Measurements from ENCODE around the gene POC1A.

POC1A gene

GRCh38 chr3:52120556-52121463, 33.4 kb downstream of the POC1A start:
- no peak overlapping the region for H3K27ac ChIP-seq (ENCODE audit: low read depth, low read length, severe bottlenecking)
- peaks cover 11% of the 10 kb centered on the region for H3K4me1 ChIP-seq (ENCODE audit: control insufficient read depth, insufficient read depth, low read length, poor library complexity, severe bottlenecking)
- no peaks in the 10 kb centered on the region for H3K9me3 ChIP-seq (ENCODE audit: control insufficient read depth, low read length)
- no peak overlapping the region for H3K4me3 ChIP-seq (ENCODE audit: extremely low read depth, insufficient read depth, low read length, poor library complexity, severe bottlenecking)
- WGBS, 2 experiments (ENCODE audit: insufficient coverage in 2 of 2): 94 to 100% methylated on average over 1 to 2 of the region's 3 CpGs
- H3K36me3 ChIP-seq (ENCODE audit: control insufficient read depth, insufficient read depth, low read length): peaks cover 49% of the 10 kb centered on the region

GRCh38 chr3:52119826-52120225, 34.4 kb downstream of the POC1A start:
- Histone ChIP-seq H3K4me3 (ENCODE audit: extremely low read depth, insufficient read depth, low read length, poor library complexity, severe bottlenecking) (no peak overlapping the region), H3K36me3 (ENCODE audit: control insufficient read depth, insufficient read depth, low read length) (peaks cover 56% of the 10 kb centered on the region), H3K9me3 (ENCODE audit: control insufficient read depth, low read length) (no peaks in the 10 kb centered on the region), H3K4me1 (ENCODE audit: control insufficient read depth, insufficient read depth, low read length, poor library complexity, severe bottlenecking) (peaks cover 11% of the 10 kb centered on the region), H3K27ac (ENCODE audit: low read depth, low read length, severe bottlenecking) (no peak overlapping the region)
- WGBS, 2 experiments (ENCODE audit: insufficient coverage in 2 of 2): 97% methylated on average over 3 to 4 of the region's 6 CpGs

- Histone ChIP-seq H3K4me3 (ENCODE audit: extremely low read depth, insufficient read depth, low read length, poor library complexity, severe bottlenecking) (no peak overlapping the region), H3K9me3 (ENCODE audit: control insufficient read depth, low read length) (no peaks in the 10 kb centered on the region), H3K36me3 (ENCODE audit: control insufficient read depth, insufficient read depth, low read length) (peaks cover 56% of the 10 kb centered on the region), H3K4me1 (ENCODE audit: control insufficient read depth, insufficient read depth, low read length, poor library complexity, severe bottlenecking) (peaks cover 11% of the 10 kb centered on the region), H3K27ac (ENCODE audit: low read depth, low read length, severe bottlenecking) (no peak overlapping the region)
- WGBS, 2 experiments (ENCODE audit: insufficient coverage in 2 of 2): 77 to 93% methylated on average over 4 of the region's 5 CpGs
Observed at GRCh38 chr3:52119099-52119498, 35.1 kb downstream of the POC1A start.

GRCh38 chr3:52118156-52118875, 35.9 kb downstream of the POC1A start:
- H3K4me1 ChIP-seq (ENCODE audit: control insufficient read depth, insufficient read depth, low read length, poor library complexity, severe bottlenecking): peaks cover 11% of the 10 kb centered on the region
- no peak overlapping the region for H3K27ac ChIP-seq (ENCODE audit: low read depth, low read length, severe bottlenecking)
- no peaks in the 10 kb centered on the region for H3K9me3 ChIP-seq (ENCODE audit: control insufficient read depth, low read length)
- H3K36me3 ChIP-seq (ENCODE audit: control insufficient read depth, insufficient read depth, low read length): peaks cover 49% of the 10 kb centered on the region
- 93 to 100% methylated on average over 4 of the region's 5 CpGs for WGBS, 2 experiments (ENCODE audit: insufficient coverage in 2 of 2)
- no peak overlapping the region for H3K4me3 ChIP-seq (ENCODE audit: extremely low read depth, insufficient read depth, low read length, poor library complexity, severe bottlenecking)

GRCh38 chr3:52117537-52117936, 36.7 kb downstream of the POC1A start:
- H3K4me1 ChIP-seq (ENCODE audit: control insufficient read depth, insufficient read depth, low read length, poor library complexity, severe bottlenecking): peaks cover 17% of the 10 kb centered on the region
- H3K9me3 ChIP-seq (ENCODE audit: control insufficient read depth, low read length): no peaks in the 10 kb centered on the region
- 100% methylated on average over 1 to 3 of the region's 4 CpGs for WGBS, 2 experiments (ENCODE audit: insufficient coverage in 2 of 2)
- H3K27ac ChIP-seq (ENCODE audit: low read depth, low read length, severe bottlenecking): no peak overlapping the region
- peaks cover 43% of the 10 kb centered on the region for H3K36me3 ChIP-seq (ENCODE audit: control insufficient read depth, insufficient read depth, low read length)
- no peak overlapping the region for H3K4me3 ChIP-seq (ENCODE audit: extremely low read depth, insufficient read depth, low read length, poor library complexity, severe bottlenecking)

- no peak overlapping the region for H3K27ac ChIP-seq (ENCODE audit: low read depth, low read length, severe bottlenecking)
- H3K4me3 ChIP-seq (ENCODE audit: extremely low read depth, insufficient read depth, low read length, poor library complexity, severe bottlenecking): no peak overlapping the region
- H3K4me1 ChIP-seq (ENCODE audit: control insufficient read depth, insufficient read depth, low read length, poor library complexity, severe bottlenecking): peaks cover 22% of the 10 kb centered on the region
- H3K9me3 ChIP-seq (ENCODE audit: control insufficient read depth, low read length): no peaks in the 10 kb centered on the region
- WGBS, 2 experiments (ENCODE audit: insufficient coverage in 2 of 2): 92 to 98% methylated on average over 5 to 6 of the region's 6 CpGs
- peaks cover 46% of the 10 kb centered on the region for H3K36me3 ChIP-seq (ENCODE audit: control insufficient read depth, insufficient read depth, low read length)
Observed at GRCh38 chr3:52112056-52112455, 42.2 kb downstream of the POC1A start.

GRCh38 chr3:52110502-52110901, 43.7 kb downstream of the POC1A start:
- Histone ChIP-seq H3K4me3 (ENCODE audit: extremely low read depth, insufficient read depth, low read length, poor library complexity, severe bottlenecking) (no peak overlapping the region), H3K9me3 (ENCODE audit: control insufficient read depth, low read length) (no peaks in the 10 kb centered on the region), H3K36me3 (ENCODE audit: control insufficient read depth, insufficient read depth, low read length) (peaks cover 45% of the 10 kb centered on the region), H3K4me1 (ENCODE audit: control insufficient read depth, insufficient read depth, low read length, poor library complexity, severe bottlenecking) (peaks cover 22% of the 10 kb centered on the region), H3K27ac (ENCODE audit: low read depth, low read length, severe bottlenecking) (no peak overlapping the region)
- 90 to 100% methylated on average over 2 of the region's 2 CpGs for WGBS, 2 experiments (ENCODE audit: insufficient coverage in 2 of 2)

GRCh38 chr3:52109611-52110301, 44.5 kb downstream of the POC1A start:
- peaks cover 22% of the 10 kb centered on the region for H3K4me1 ChIP-seq (ENCODE audit: control insufficient read depth, insufficient read depth, low read length, poor library complexity, severe bottlenecking)
- H3K4me3 ChIP-seq (ENCODE audit: extremely low read depth, insufficient read depth, low read length, poor library complexity, severe bottlenecking): no peak overlapping the region
- H3K27ac ChIP-seq (ENCODE audit: low read depth, low read length, severe bottlenecking): peak overlapping the region; percentile 67
- H3K36me3 ChIP-seq (ENCODE audit: control insufficient read depth, insufficient read depth, low read length): peaks cover 43% of the 10 kb centered on the region
- H3K9me3 ChIP-seq (ENCODE audit: control insufficient read depth, low read length): no peaks in the 10 kb centered on the region
- WGBS, 2 experiments (ENCODE audit: insufficient coverage in 2 of 2): 91 to 97% methylated on average over 7 to 8 of the region's 8 CpGs

- 94 to 95% methylated on average over 14 to 15 of the region's 20 CpGs for WGBS, 2 experiments (ENCODE audit: insufficient coverage in 2 of 2)
- Histone ChIP-seq H3K27ac (ENCODE audit: low read depth, low read length, severe bottlenecking) (peak overlapping the region; percentile 29), H3K36me3 (ENCODE audit: control insufficient read depth, insufficient read depth, low read length) (peaks cover 41% of the 10 kb centered on the region), H3K4me3 (ENCODE audit: extremely low read depth, insufficient read depth, low read length, poor library complexity, severe bottlenecking) (no peak overlapping the region), H3K4me1 (ENCODE audit: control insufficient read depth, insufficient read depth, low read length, poor library complexity, severe bottlenecking) (peaks cover 22% of the 10 kb centered on the region), H3K9me3 (ENCODE audit: control insufficient read depth, low read length) (no peaks in the 10 kb centered on the region)
Observed at GRCh38 chr3:52108302-52109232, 45.7 kb downstream of the POC1A start.
